IPS-NIHi7 (cell line): ENCODE measurements around the gene ODAD2.
"Not testable (repeated sequence)": the region's sequence is repeated elsewhere in the genome, so short reads cannot be mapped to it uniquely, and the experiment has no call there.

Experiments used
- DNase-seq: peaks from one replicate; pipeline ENCODE4 v3.0.0; 2012; ENCODE audit warnings: mixed read lengths; ENCODE audit errors: extremely low spot score

Gene ODAD2

GRCh38 chr10:27998954-27999275 is at the start of gene ODAD2:
TSS of gene ODAD2 (minus strand) at chr10:27999079. CDS start at chr10:27995142, 3,937 bp downstream.
- DNase-seq = no peak

DNA sequence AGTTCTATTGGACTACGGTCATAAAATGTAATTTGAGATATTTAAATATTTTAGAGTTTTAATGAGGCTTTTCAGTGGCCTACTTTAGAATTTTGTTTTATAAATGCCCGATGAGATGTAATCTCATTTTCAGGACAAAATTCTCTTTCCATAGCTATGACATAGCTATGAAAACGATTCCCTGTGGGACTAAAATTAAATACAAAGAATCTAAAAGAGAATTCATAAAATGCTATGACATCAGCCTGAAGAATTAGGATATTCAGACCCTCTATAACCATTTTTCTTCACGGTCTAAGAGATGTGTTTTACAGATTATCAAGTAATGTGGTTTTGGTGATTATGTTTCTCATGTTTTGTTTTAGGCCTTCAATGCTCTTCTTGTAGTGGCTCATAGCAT is 48.2 kb upstream of the ODAD2 start:
- DNase-seq = no peak

- DNase-seq = no peak
These were observed 47.7 kb upstream of the ODAD2 start for GRCh38 chr10:28046579-28046978.

DNA sequence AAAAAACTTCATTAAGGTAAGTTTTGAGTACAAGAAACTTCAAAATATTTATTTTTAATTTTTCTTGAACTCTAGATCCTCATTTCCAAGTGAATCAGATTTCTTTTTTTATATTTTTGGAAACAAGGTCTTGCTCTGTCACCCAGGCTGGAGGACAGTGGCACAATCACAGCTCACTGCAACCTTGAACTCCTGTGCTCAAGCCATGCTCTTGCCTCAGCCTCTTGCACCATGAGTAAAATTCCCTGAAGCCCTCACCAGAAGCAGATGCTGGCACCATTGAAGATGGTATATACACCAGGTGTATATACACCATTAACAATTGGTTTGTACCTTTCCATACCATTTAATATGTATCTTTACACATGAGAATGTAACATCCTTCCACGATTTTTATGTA is 45.1 kb upstream of the ODAD2 start:
- no peak for DNase-seq

- DNase-seq = no peak
These were observed 37.7 kb upstream of the ODAD2 start for GRCh38 chr10:28036587-28036986.

DNA sequence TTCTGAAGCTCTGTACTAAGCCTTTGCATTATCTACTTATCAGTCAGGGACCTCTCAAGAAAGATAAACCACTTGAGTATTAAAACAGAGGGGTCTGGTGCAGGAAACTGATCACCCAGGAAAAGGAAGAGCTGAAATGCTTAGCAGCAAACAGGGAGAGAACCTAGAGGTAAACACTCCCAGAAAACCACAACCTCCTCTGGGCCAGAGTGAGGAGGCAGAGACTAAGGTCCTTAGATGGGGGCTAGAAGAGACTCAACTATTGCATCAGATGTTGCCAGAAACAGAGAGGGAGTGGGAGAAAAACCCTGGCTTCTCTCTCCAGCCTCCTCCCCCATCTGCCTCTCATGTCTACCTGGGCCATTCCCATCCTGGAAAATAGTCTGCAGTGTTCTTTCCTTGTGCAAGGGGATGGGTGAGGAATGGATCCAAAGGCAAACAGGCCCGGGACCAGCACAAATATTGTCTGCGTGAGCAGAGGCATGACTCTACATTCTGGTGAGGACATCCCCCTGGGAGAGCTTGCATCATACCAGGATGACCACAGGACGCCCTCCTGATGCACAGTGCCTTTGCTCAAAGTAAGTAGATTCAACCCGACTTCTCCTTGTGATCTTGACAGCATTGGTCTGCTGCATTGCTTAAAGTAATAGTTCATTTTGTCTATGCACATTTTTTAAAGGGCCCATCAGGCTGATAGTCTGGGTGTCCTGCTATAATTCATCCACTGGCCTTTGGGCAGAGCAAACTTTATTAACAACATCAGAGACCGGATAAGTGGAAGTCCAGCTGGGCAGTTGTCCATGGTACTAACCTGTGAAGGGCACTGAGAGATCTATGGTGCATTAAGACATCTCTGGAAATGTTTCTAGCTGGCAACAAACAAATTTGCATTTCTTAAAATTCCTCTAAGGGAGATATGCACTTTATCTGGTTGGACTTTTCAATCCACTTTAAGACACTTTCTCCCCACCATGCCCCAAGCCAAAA is 22.4 kb upstream of the ODAD2 start:
- DNase-seq = no peak

GRCh38 chr10:28020080-28020860 is 21.4 kb upstream of the ODAD2 start:
- no peak for DNase-seq

DNA sequence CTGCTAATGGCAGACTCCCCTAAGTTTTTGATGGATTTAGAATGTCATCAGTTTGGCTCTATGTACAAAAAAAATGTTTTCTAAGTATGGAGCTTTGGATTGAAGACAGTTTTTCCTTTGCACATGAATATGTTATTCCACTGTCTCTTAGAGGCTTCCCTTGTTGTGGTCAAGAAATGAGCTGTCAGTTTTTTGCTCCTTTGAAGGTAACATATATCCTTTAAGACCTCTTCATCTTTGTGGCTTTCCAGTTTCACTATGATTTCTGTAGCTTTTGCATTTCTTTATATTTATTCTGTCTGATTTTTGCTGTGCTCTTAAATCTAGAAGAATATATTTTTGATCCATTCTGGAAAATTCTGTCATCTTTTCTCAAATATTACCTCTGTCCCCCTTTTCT is 15.8 kb upstream of the ODAD2 start:
- no peak for DNase-seq

GRCh38 chr10:28012990-28013515 is 14.2 kb upstream of the ODAD2 start:
- no peak for DNase-seq

DNA sequence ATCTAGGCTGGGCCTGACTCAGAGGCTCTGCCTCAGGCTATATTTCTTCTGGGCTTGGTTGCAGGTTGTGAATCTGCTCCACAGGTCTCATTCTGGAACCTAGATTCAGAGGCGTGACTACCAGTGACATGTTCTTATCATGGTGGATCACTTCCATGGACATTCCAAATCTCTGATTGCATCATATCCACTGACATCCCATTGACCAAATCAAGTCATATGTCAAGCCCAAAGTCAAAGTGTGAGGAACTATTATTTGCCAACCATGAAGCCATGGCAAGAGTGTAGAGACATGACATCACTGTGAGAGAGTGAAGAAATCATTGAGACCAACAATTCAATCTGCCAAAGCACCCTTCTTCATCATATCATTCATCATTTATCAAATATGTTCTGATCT is 11.9 kb upstream of the ODAD2 start:
- DNase-seq = no peak

DNA sequence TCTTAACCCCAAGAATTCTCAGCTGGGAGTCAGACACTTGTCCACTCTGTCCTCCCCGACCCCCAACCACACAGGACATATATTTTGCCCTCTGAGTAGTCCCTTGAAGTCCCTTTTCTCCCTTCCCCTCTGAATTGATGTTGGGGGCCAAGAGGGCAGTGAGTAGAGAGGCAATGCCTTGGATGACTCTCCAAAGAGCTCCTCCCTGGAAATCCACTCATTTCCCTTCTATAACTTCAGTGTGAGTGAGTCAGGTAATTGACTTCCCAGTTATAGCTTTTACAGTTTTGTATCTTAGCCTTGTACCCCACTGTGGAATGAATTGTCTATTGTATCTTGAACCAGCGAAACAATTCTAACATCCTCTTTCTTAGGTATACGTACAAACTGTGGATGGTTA is 9.2 kb upstream of the ODAD2 start:
- DNase-seq = no peak

DNA sequence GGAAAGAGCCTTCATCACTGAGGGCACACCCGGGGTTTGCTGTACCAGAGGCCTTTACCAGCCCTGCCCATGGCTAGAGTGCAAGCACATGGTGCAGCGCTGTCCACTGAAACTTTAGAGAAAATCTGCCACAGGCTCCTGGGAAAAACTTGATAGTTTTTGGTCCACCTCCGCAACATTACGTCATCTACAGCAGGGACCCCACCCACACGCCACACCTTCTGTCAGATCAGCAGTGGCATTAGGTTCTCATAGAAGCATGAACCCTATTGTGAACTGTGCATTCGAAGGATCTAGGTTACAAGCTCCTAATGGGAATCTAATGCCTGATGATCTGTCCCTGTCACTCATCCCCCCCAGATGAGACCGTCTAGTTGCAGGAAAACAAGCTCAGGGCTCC is 2.5 kb upstream of the ODAD2 start:
- no peak for DNase-seq

DNA sequence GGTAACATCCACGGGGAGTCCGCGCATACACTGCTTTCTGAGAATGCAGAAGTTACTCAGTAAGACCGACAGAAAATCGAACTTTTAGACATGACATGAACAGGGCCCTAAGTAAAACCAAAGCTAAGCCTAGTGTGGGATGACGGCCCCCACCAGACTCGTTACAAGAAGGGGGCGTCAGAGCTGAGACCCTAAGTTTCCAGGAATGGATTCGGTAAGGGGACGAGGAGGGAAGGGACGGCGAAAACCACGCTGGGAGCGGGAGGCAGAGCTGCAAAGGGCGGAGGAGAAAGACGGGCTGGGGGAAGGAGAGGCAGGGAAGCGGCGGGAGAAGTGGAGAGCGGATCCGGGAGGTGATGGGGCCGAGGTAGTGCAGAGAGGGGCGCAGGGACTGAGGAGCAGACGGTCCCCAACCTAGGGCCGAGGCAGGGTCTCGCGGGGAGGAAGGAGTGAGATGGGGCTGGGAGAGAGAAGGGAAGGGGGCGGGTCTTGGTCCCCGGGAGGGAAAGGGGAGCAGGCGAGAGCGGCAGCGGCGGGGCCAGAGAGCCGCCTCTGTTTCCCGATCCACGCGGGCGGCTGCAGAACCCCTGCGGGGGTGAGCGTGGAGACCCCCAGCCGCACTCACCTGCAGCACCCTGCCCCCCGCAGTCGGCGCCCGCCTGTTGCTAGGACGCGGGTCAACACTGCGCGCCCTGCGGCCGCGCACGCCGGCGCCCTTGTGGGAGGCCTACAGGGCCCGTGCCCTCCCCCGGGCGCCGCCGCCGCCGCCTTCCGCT is 513 bp downstream of the ODAD2 start:
- DNase-seq = peak; percentile 54

GRCh38 chr10:27997865-27998177 is 1.1 kb downstream of the ODAD2 start:
- DNase-seq = no peak

- DNase-seq = no peak
These were observed 3.6 kb downstream of the ODAD2 start for GRCh38 chr10:27995311-27995710.

GRCh38 chr10:27989357-27989756 is 9.5 kb downstream of the ODAD2 start:
- DNase-seq = not testable (repeated sequence)

GRCh38 chr10:27986821-27987220 is 12.1 kb downstream of the ODAD2 start:
- DNase-seq = no peak

GRCh38 chr10:27982875-27983543 is 15.9 kb downstream of the ODAD2 start:
- DNase-seq = no peak

DNA sequence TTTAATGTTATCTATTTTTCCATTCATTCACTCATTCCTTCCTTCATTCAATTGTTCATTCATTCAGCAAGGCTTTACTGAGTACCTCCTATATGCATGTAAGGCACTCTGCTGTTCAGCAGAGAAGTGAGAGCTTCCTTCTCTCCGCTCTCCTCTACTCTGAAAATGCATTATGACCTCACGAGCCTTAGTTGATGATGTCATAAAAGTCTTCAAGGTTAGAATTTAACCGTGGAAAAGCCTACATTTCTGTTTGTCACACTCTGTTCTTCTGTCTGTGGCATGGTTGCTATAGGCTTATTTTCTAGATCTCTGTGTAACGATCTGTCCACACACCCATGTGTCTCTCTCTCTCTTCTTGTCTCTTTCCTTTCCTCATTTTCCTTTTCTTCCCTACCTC is 17.1 kb downstream of the ODAD2 start:
- no peak for DNase-seq

GRCh38 chr10:27970795-27971194 is 28.1 kb downstream of the ODAD2 start:
- not testable (repeated sequence) for DNase-seq

- DNase-seq = not testable (repeated sequence)
These were observed 28.9 kb downstream of the ODAD2 start for GRCh38 chr10:27969931-27970330.
